Caco-2 (cell line): ENCODE results near the gene PRSS33. TPM values are rescaled to one million over a fixed set of nuclear protein-coding genes. Genes with fewer than 3 reads are reported as not detected.
A peak's percentile ranks its signal among the peaks of the same experiment; 100 is the strongest.

ENCODE experiments used
- BruUV-seq: library from RNA; stranded (reverse); fragments of 400-500 nt; replicated peaks from 2 replicates; lab custom pipeline; 2021; lab: Mats Ljungman, UMichigan
- CTCF ChIA-PET: fragments of 300-600 bp; sonication (Branson Sonifier 250); formaldehyde crosslinking; loops from one replicate; lab custom pipeline; 2022; ENCODE audit warnings: antibody characterized with exemption; lab: Charles Lee
- POLR2A ChIA-PET: fragments of 300-600 bp; sonication (Branson Sonifier 250); formaldehyde crosslinking; loops from one replicate; lab custom pipeline; 2022; ENCODE audit warnings: antibody characterized with exemption; lab: Charles Lee
- DNase-seq, 2 experiments: peaks; one replicate each; pipeline versions ENCODE4 v3.0.0 to v3.0.0-alpha.2; 2020 to 2022
- H3K27me3 ChIP-seq: replicated peaks from 2 replicates; pipeline ENCODE4 v1.6.0; 2011; ENCODE audit warnings: low read length; ENCODE audit not compliant: control insufficient read depth, insufficient read depth
- H3K36me3 ChIP-seq: 2 replicates; pipeline ENCODE4 v1.5.1; 2011; ENCODE audit warnings: low read length; ENCODE audit not compliant: control insufficient read depth, insufficient read depth
- H3K4me1 ChIP-seq: fragments of 250-450 bp; sonication (Bioruptor Pico); 2 replicates; pipeline ENCODE4 v1.5.1; 2020; ENCODE audit warnings: mild to moderate bottlenecking
- H3K4me3 ChIP-seq: 2 replicates; pipeline ENCODE4 v1.5.1; 2011; ENCODE audit warnings: low read depth, mild to moderate bottlenecking, control low read depth, low read length
- H3K9me3 ChIP-seq: fragments of 250-450 bp; sonication (Bioruptor Pico); 2 replicates; pipeline ENCODE4 v1.5.1; 2020; ENCODE audit warnings: mild to moderate bottlenecking, moderate library complexity
- H3K27ac Mint-ChIP-seq: one replicate; pipeline ENCODE4 v1.8.0; 2022; ENCODE audit warnings: mixed read lengths; ENCODE audit not compliant: unreplicated experiment
- H3K27me3 Mint-ChIP-seq: one replicate; pipeline ENCODE4 v1.8.0; 2022; ENCODE audit warnings: mixed read lengths; ENCODE audit not compliant: insufficient read depth, unreplicated experiment
- H3K36me3 Mint-ChIP-seq: one replicate; pipeline ENCODE4 v1.8.0; 2022; ENCODE audit warnings: mild to moderate bottlenecking, mixed read lengths; ENCODE audit not compliant: insufficient read depth, unreplicated experiment
- H3K4me1 Mint-ChIP-seq: one replicate; pipeline ENCODE4 v1.8.0; 2022; ENCODE audit warnings: low read depth, mixed read lengths; ENCODE audit not compliant: unreplicated experiment
- H3K4me3 Mint-ChIP-seq: one replicate; pipeline ENCODE4 v1.8.0; 2022; ENCODE audit warnings: mild to moderate bottlenecking, moderate library complexity, mixed read lengths; ENCODE audit not compliant: unreplicated experiment
- H3K9me3 Mint-ChIP-seq: one replicate; pipeline ENCODE4 v1.8.0; 2022; ENCODE audit warnings: mixed read lengths; ENCODE audit not compliant: unreplicated experiment
- intact Hi-C: fragments of 100-400 bp; cut with micrococcal nuclease; formaldehyde crosslinking; loops from one replicate; pipeline ENCODE4 v1.10.0; 2022; ENCODE audit not compliant: unreplicated experiment
- total RNA-seq: library from RNA; stranded (reverse); gene quantifications from 2 replicates; pipeline ENCODE4 v1.2.3, GENCODE V29; 2022
- TF ChIP-seq, protein P1 (sequence below), 2 experiments: fragments of 200-600 bp in 1 of 2; IDR thresholded peaks; 1 replicate in 1 of 2; 2 replicates in 1 of 2; pipeline versions ENCODE4 v1.5.1 to v1.8.0; 2011 to 2022; ENCODE audit warnings: antibody characterized with exemption in 1 of 2, control low read depth in 1 of 2, inconsistent platforms in 1 of 2, low read depth in 1 of 2, low read length in 1 of 2, mild to moderate bottlenecking in 1 of 2, moderate library complexity in 1 of 2; ENCODE audit not compliant: insufficient read depth in 1 of 2, severe bottlenecking in 1 of 2, unreplicated experiment in 1 of 2

Gene PRSS33
- total RNA-seq, 1 experiment from 2014 or later, result not detected

DNA sequence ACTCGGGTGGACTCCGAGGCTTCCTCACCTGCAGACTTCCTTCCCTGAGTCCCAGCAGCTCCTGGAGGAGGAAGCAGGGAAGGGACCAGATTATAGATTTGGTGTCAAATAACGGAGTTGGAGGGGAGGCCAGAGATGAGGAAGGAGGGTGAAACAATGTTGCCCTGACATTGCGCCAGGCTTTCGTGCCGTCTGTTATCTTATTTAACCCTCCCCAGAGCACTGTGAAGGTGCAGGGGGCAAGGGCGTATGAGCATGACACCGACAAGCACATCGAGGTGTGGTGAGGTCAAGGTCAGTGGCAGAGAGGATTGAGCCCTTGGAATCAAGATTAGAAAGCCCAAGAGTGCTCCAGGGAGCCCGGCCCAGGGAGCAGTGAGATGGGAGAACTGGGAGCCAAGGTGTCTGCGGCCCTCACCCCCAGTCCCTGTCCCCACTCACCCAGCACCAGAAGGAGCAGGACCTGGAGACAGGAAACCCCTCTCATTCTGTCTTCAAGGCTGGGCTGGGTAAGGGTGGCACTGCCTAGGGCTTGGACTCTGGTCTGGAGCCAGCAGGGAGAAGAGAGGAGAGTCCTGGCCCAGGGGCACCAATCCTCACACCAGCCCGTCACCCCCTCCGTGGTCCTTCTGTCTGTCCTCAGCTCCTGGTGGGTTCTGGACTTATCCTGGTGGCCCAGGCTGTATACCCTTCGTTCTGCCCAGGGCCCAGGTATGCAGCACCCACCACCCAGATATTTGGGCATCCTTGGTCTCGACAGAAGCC, 1.1 kb downstream of the PRSS33 start:
- no peaks in the 10 kb centered on the region for H3K9me3 ChIP-seq
- no peak overlapping the region for H3K4me3 ChIP-seq
- DNase-seq, result no peak
- no peaks in the 10 kb centered on the region for H3K27me3 ChIP-seq
- H3K4me1 ChIP-seq, result no peaks in the 10 kb centered on the region
- BruUV-seq, result no TSS peak
- H3K27ac Mint-ChIP-seq, result no peak overlapping the region
- H3K4me1 Mint-ChIP-seq, result peaks cover 6% of the 10 kb centered on the region
- H3K9me3 Mint-ChIP-seq, result no peaks in the 10 kb centered on the region
- TF ChIP-seq, protein P1, sequence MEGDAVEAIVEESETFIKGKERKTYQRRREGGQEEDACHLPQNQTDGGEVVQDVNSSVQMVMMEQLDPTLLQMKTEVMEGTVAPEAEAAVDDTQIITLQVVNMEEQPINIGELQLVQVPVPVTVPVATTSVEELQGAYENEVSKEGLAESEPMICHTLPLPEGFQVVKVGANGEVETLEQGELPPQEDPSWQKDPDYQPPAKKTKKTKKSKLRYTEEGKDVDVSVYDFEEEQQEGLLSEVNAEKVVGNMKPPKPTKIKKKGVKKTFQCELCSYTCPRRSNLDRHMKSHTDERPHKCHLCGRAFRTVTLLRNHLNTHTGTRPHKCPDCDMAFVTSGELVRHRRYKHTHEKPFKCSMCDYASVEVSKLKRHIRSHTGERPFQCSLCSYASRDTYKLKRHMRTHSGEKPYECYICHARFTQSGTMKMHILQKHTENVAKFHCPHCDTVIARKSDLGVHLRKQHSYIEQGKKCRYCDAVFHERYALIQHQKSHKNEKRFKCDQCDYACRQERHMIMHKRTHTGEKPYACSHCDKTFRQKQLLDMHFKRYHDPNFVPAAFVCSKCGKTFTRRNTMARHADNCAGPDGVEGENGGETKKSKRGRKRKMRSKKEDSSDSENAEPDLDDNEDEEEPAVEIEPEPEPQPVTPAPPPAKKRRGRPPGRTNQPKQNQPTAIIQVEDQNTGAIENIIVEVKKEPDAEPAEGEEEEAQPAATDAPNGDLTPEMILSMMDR (IDR thresholded peaks at IDR 0.05; ENCODE audit: insufficient read depth in 1 of 2, low read depth in 1 of 2, low read length in 1 of 2, severe bottlenecking in 1 of 2, unreplicated experiment in 1 of 2), result no peak
- intact Hi-C loops, result no loop called here
- no peak overlapping the region for H3K4me3 Mint-ChIP-seq
- H3K27me3 Mint-ChIP-seq, result no peaks in the 10 kb centered on the region
- no peaks in the 10 kb centered on the region for H3K36me3 ChIP-seq
- H3K36me3 Mint-ChIP-seq, result no peaks in the 10 kb centered on the region
- ChIA-PET POLR2A (no interaction called here), CTCF (no interaction called here)

DNA sequence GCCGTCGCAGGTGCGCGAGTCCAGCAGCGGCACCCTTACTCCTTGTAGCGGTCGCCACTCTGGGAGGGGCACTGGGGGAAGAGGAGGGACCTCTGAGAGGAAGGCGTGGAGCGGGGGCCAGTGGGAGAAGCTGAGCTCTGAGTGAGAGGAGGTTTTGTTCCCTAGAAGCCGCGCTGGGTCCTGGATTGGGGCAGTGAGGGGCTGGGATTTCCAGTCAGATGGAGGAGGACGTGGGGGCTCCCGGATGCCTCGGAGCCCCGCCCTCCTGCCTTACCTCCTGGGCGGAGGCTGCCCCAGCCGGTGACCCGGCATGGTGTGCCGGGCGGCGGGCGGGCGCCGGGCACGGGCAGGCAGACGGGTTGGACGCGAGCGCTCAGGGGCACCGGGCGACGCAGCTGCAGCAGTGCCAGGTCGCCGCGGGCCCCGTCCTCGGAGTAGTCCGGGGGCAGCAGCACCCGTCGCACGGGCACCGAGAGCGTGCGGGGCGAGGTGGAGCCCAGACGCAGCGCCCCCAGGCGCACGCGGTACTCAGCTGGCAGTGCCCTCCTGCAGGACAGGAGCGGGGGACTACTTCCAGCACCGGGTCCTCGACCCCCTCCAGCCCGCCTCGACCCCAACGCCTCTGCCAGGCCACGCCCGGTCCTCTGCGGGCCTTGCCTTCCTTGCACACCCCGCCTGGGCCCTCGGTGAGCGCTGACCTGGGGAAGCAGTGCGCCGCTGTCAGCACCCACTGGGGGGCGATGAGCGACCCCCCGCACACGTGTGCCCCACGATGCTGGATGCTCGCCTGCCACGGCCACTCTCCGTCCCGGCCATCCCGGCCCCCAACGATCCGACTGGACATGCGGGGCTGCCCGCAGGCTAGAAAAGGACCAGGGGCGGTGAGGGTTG, 2.0 kb downstream of the PRSS33 start:
- no TSS peak for BruUV-seq
- TF ChIP-seq, protein P1 (IDR thresholded peaks at IDR 0.05; ENCODE audit: insufficient read depth in 1 of 2, low read depth in 1 of 2, low read length in 1 of 2, severe bottlenecking in 1 of 2, unreplicated experiment in 1 of 2), result peak in 1 of 2 experiments; percentile 23
- Histone ChIP-seq H3K9me3 (no peaks in the 10 kb centered on the region), H3K4me3 (no peak overlapping the region), H3K27me3 (no peaks in the 10 kb centered on the region), H3K36me3 (no peaks in the 10 kb centered on the region), H3K4me1 (no peaks in the 10 kb centered on the region)
- DNase-seq, result no peak
- intact Hi-C loops, result no loop called here
- Mint-ChIP-seq H3K27me3 (no peaks in the 10 kb centered on the region), H3K36me3 (no peaks in the 10 kb centered on the region), H3K9me3 (no peaks in the 10 kb centered on the region), H3K4me1 (peaks cover 6% of the 10 kb centered on the region), H3K27ac (no peak overlapping the region), H3K4me3 (no peak overlapping the region)
- CTCF ChIA-PET, result interaction anchor here (0.7 to 1.0 kb wide), 2 partner anchors 44 kb away, joined by 3 to 5 read pairs; partner anchors contain the start of gene ZG16B
- POLR2A ChIA-PET, result no interaction called here

DNA sequence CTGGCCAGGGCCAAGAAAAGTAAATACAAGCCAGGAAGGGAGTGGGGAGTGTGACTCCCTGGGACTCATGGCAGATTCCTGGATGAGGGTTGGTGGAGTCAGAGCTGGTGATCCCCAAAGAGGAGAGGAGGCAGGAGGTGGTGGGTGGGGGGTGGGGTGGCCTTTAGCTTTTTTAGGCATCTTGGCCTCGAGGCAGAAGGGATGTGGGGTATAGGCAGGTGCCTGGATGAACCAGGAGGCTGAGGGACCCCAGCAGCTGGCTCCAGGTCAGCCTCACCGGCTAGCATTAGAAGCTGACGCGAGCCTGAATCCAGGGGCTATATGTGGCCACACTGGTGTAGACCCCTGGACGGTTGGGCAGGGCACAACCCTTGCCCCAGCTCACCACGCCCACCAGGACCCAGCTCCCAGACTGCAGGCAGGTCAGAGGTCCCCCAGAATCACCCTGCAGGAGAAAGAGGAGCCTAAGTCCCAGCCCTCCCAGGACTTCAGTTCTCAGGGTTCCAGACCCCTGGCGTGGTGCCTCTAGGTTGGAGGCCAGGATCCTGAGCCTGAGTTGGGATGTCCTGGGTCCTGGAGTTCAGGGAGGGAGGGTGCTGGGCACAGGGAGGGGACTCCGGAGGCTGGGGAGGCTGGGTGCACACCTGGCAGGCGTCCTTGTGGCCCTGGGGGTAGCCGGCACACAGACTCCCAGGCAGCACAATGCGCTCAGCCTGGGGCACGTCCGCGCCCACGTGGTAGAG, 2.8 kb downstream of the PRSS33 start:
- Mint-ChIP-seq H3K9me3 (no peaks in the 10 kb centered on the region), H3K27me3 (no peaks in the 10 kb centered on the region), H3K36me3 (no peaks in the 10 kb centered on the region), H3K4me3 (no peak overlapping the region), H3K27ac (no peak overlapping the region), H3K4me1 (peaks cover 6% of the 10 kb centered on the region)
- no peak for DNase-seq
- Histone ChIP-seq H3K27me3 (no peaks in the 10 kb centered on the region), H3K4me1 (no peaks in the 10 kb centered on the region), H3K9me3 (no peaks in the 10 kb centered on the region), H3K4me3 (no peak overlapping the region), H3K36me3 (no peaks in the 10 kb centered on the region)
- intact Hi-C loops, result no loop called here
- no TSS peak for BruUV-seq
- TF ChIP-seq, protein P1 (IDR thresholded peaks at IDR 0.05; ENCODE audit: insufficient read depth in 1 of 2, low read depth in 1 of 2, low read length in 1 of 2, severe bottlenecking in 1 of 2, unreplicated experiment in 1 of 2), result no peak
- CTCF ChIA-PET, result interaction anchor here (0.6 to 1.0 kb wide), 3 partner anchors 37 to 45 kb away, joined by 3 to 5 read pairs (median 4); partner anchors contain the start of gene ZG16B
- POLR2A ChIA-PET, result no interaction called here
